ENCODE results near the gene CACNG1. TPM values are rescaled to one million over a fixed set of nuclear protein-coding genes. Genes with fewer than 3 reads are reported as not detected.

CACNG1 gene
- polyA plus RNA-seq, 1 donor (not counting 4 experiments of a cell fraction or from before 2014, with no cell fraction given) = not detected

GRCh38 chr17:67052720-67053437, 8.5 kb downstream of the CACNG1 start:
- Histone ChIP-seq H3K4me1 (ENCODE audit: control insufficient read depth, extremely low read depth, insufficient read depth, low read length) (no peaks in the 10 kb centered on the region), H3K27ac (ENCODE audit: control insufficient read depth, insufficient read depth, low read length) (no peak overlapping the region), H3K27me3 (ENCODE audit: control insufficient read depth, extremely low read depth, insufficient read depth, low read length) (peaks cover 4% of the 10 kb centered on the region), H3K4me2 (ENCODE audit: control insufficient read depth, extremely low read depth, insufficient read depth, low read depth, low read length) (no peak overlapping the region), H3K9me3 (ENCODE audit: control insufficient read depth, low read depth, low read length) (no peaks in the 10 kb centered on the region), H3K79me2 (ENCODE audit: control insufficient read depth, insufficient read depth, low read length) (no peaks in the 10 kb centered on the region), H3K9ac (ENCODE audit: control insufficient read depth, extremely low read depth, insufficient read depth, low read length) (no peak overlapping the region), H3K36me3 (ENCODE audit: control insufficient read depth in 2 of 2, extremely low read depth in 1 of 2, insufficient read depth in 2 of 2, low read length in 2 of 2) (no peaks in the 10 kb centered on the region), H2AFZ (ENCODE audit: control insufficient read depth, low read length) (no peak overlapping the region), H4K20me1 (ENCODE audit: control insufficient read depth, extremely low read depth, insufficient read depth, low read length) (no peaks in the 10 kb centered on the region), H3K4me3 (ENCODE audit: control insufficient read depth in 2 of 3, extremely low read depth in 1 of 3, insufficient read depth in 2 of 3, low read depth in 1 of 3, low read length in 3 of 3) (no peak overlapping the region), H3K9me1 (ENCODE audit: control insufficient read depth, extremely low read depth, insufficient read depth, low read length) (no peaks in the 10 kb centered on the region)
- no peak for TF ChIP-seq EZH2 (IDR thresholded peaks at IDR 0.05; ENCODE audit: low read length)
- TF ChIP-seq CTCF (optimal IDR thresholded peaks at IDR 0.05 in 1 of 3, IDR thresholded peaks at IDR 0.05 in 1 of 3, conservative IDR thresholded peaks at IDR 0.05 in 1 of 3; ENCODE audit: extremely low read depth in 1 of 3, insufficient read depth in 2 of 3, low read length in 3 of 3) = no peak
- no peak for FAIRE-seq
- dilution Hi-C loops (cut with MboI; ENCODE audit: extremely low pct_ligation_motif_present, low sequenced_read_pairs) = no loop called here
- no peak for DNase-seq (ENCODE audit: low read depth, low spot score)

GRCh38 chr17:67053438-67054000, 9.2 kb downstream of the CACNG1 start:
- H3K27ac ChIP-seq (ENCODE audit: control insufficient read depth, insufficient read depth, low read length) = no peak overlapping the region
- no peaks in the 10 kb centered on the region for H3K36me3 ChIP-seq (ENCODE audit: control insufficient read depth in 2 of 2, extremely low read depth in 1 of 2, insufficient read depth in 2 of 2, low read length in 2 of 2)
- no peaks in the 10 kb centered on the region for H3K9me3 ChIP-seq (ENCODE audit: control insufficient read depth, low read depth, low read length)
- no peak overlapping the region for H3K4me3 ChIP-seq (ENCODE audit: control insufficient read depth in 2 of 3, extremely low read depth in 1 of 3, insufficient read depth in 2 of 3, low read depth in 1 of 3, low read length in 3 of 3)
- TF ChIP-seq CTCF (optimal IDR thresholded peaks at IDR 0.05 in 1 of 3, IDR thresholded peaks at IDR 0.05 in 1 of 3, conservative IDR thresholded peaks at IDR 0.05 in 1 of 3; ENCODE audit: extremely low read depth in 1 of 3, insufficient read depth in 2 of 3, low read length in 3 of 3) (no peak), EZH2 (IDR thresholded peaks at IDR 0.05; ENCODE audit: low read length) (no peak)
- no peaks in the 10 kb centered on the region for H3K79me2 ChIP-seq (ENCODE audit: control insufficient read depth, insufficient read depth, low read length)
- no peaks in the 10 kb centered on the region for H3K4me1 ChIP-seq (ENCODE audit: control insufficient read depth, extremely low read depth, insufficient read depth, low read length)
- no peak overlapping the region for H2AFZ ChIP-seq (ENCODE audit: control insufficient read depth, low read length)
- dilution Hi-C loops (cut with MboI; ENCODE audit: extremely low pct_ligation_motif_present, low sequenced_read_pairs) = no loop called here
- peaks cover 4% of the 10 kb centered on the region for H3K27me3 ChIP-seq (ENCODE audit: control insufficient read depth, extremely low read depth, insufficient read depth, low read length)
- no peak for DNase-seq (ENCODE audit: low read depth, low spot score)
- no peaks in the 10 kb centered on the region for H3K9me1 ChIP-seq (ENCODE audit: control insufficient read depth, extremely low read depth, insufficient read depth, low read length)
- H4K20me1 ChIP-seq (ENCODE audit: control insufficient read depth, extremely low read depth, insufficient read depth, low read length) = no peaks in the 10 kb centered on the region
- H3K9ac ChIP-seq (ENCODE audit: control insufficient read depth, extremely low read depth, insufficient read depth, low read length) = no peak overlapping the region
- no peak overlapping the region for H3K4me2 ChIP-seq (ENCODE audit: control insufficient read depth, extremely low read depth, insufficient read depth, low read depth, low read length)
- FAIRE-seq = no peak

All from keratinocyte (primary cell).